D721Med (cell line): ENCODE measurements around the gene ACTA2.

Experiments used
- DNase-seq: peaks from one replicate; pipeline ENCODE4 v3.0.0; 2011; ENCODE audit warnings: low spot score; ENCODE audit not compliant: insufficient read length
- FAIRE-seq: peaks from 2 replicates; lab custom pipeline; 2011; peaks lifted over from hg19 to GRCh38; lab: Jason Lieb, UNC
- CTCF ChIP-seq: IDR thresholded peaks from 2 replicates; pipeline ENCODE4 v1.5.1; 2012; ENCODE audit warnings: mild to moderate bottlenecking, control low read depth; ENCODE audit not compliant: insufficient read depth; ENCODE audit errors: missing control alignments

Gene ACTA2

DNA sequence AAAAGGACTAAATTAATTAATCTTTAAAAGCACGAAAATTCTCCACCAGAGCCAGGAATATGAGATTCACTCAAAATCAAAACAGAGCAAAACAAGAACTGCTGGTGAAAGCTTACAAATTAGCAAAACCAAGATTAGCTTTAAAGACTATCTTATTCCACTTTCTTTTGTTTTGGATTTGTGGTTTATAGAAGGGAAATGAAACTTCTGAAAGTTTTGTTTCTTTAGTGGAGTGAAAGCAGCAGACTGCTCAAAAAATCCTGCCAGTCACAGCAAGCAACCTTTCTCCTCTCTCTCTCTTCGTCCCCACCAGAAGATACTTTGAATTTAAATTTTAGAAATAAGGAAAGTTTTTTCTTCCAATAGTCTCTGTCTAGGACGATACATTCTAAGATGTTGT is 7.8 kb downstream of the ACTA2 start:
- FAIRE-seq, result no peak
- DNase-seq, result no peak
- TF ChIP-seq CTCF, result no peak

- DNase-seq (no peak), FAIRE-seq (no peak)
- no peak for TF ChIP-seq CTCF
Measured at GRCh38 chr10:88943778-88944177, 8.8 kb downstream of the ACTA2 start.

- no peak for TF ChIP-seq CTCF
- DNase-seq, result no peak
- FAIRE-seq, result no peak
Measured at GRCh38 chr10:88941026-88941425, 11.5 kb downstream of the ACTA2 start.

DNA sequence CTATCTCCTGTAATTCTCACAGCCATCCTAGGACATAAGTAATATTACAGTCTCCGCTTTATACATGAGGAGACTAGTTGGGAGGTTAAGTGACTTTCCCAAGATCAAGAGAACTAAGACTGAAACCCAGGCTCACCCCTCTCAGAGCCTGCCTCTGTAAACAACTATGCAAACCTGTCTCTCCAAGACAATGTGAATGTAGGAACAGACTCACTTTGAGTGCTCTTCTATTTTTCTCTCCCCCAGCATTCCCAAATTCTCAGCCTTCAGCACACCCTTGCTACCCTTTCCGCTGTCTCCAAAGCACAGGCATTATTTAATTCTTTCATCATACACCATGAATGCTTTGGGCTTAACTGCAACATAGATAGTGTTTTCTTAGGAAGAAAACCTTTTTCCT is 13.6 kb downstream of the ACTA2 start:
- no peak for FAIRE-seq
- no peak for DNase-seq
- TF ChIP-seq CTCF, result no peak

- FAIRE-seq, result no peak
- DNase-seq, result no peak
- no peak for TF ChIP-seq CTCF
Measured at GRCh38 chr10:88938039-88938438, 14.5 kb downstream of the ACTA2 start.

GRCh38 chr10:88936656-88937055 is 15.9 kb downstream of the ACTA2 start:
- no peak for TF ChIP-seq CTCF

GRCh38 chr10:88934900-88935672 is 17.5 kb downstream of the ACTA2 start:
- FAIRE-seq (peak; percentile 93), DNase-seq (no peak)
- TF ChIP-seq CTCF, result peak; percentile 96

More at GRCh38 chr10:88936656-88937055, 15.9 kb downstream of the ACTA2 start:
- no peak for DNase-seq
- FAIRE-seq, result no peak
